Mammary epithelial cell (primary cell): ENCODE measurements around the gene CPSF2.

Source experiments
- EZH2 ChIP-seq: IDR thresholded peaks from 2 replicates; pipeline ENCODE4 v1.6.1; 2012; ENCODE audit warnings: low read length, inconsistent platforms, borderline replicate concordance
- TF ChIP-seq, protein P1 (sequence below), 2 donors: IDR thresholded peaks in 1 of 2; conservative IDR thresholded peaks in 1 of 2; 2 replicates each; pipeline ENCODE4 v1.5.1; 2011 to 2012; ENCODE audit warnings: inconsistent platforms in 2 of 2, low read length in 2 of 2, mild to moderate bottlenecking in 2 of 2, control low read depth in 1 of 2, low read depth in 1 of 2; ENCODE audit not compliant: insufficient read depth in 1 of 2; ENCODE audit errors: extremely low read depth in 1 of 2

DNA sequence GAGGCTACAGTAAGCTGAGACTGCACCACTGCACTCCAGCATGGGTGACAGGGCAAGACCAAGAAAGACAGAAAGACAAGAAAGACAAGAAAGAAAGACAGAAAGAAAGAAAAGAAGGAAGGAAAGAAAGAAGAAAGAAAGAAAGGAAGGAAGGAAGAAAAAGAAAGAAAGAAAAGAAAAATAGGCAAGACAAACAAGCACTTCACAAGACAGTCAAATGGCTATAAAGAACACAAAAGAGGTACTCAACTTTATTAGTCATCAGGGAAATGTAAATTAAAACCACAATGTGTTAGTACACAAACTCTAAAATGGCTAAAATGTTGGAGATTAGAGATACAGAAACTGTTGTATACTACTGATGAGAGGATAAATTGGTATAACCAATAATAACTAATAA is 22.0 kb upstream of the CPSF2 start:
- TF ChIP-seq, protein P1, sequence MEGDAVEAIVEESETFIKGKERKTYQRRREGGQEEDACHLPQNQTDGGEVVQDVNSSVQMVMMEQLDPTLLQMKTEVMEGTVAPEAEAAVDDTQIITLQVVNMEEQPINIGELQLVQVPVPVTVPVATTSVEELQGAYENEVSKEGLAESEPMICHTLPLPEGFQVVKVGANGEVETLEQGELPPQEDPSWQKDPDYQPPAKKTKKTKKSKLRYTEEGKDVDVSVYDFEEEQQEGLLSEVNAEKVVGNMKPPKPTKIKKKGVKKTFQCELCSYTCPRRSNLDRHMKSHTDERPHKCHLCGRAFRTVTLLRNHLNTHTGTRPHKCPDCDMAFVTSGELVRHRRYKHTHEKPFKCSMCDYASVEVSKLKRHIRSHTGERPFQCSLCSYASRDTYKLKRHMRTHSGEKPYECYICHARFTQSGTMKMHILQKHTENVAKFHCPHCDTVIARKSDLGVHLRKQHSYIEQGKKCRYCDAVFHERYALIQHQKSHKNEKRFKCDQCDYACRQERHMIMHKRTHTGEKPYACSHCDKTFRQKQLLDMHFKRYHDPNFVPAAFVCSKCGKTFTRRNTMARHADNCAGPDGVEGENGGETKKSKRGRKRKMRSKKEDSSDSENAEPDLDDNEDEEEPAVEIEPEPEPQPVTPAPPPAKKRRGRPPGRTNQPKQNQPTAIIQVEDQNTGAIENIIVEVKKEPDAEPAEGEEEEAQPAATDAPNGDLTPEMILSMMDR (conservative IDR thresholded peaks at IDR 0.05 in 1 of 2, IDR thresholded peaks at IDR 0.05 in 1 of 2; ENCODE audit: extremely low read depth in 1 of 2, insufficient read depth in 1 of 2, low read depth in 1 of 2, low read length in 2 of 2) = no peak
- no peak for TF ChIP-seq EZH2
